IPS-NIHi7 (cell line): ENCODE data around the gene PRPF31.
"Not testable (repeated sequence)": the region's sequence is repeated elsewhere in the genome, so short reads cannot be mapped to it uniquely, and the experiment has no call there.

ENCODE experiments used
- DNase-seq: peaks from one replicate; pipeline ENCODE4 v3.0.0; 2012; ENCODE audit warnings: mixed read lengths; ENCODE audit errors: extremely low spot score

PRPF31 gene

GRCh38 chr19:54115109-54116063 lies at the start of gene PRPF31, which contains the start of gene TFPT:
TSS of gene PRPF31 (plus strand) at chr19:54115754. CDS start at chr19:54118279, 2,525 bp downstream.
TSS of gene TFPT (minus strand) at chr19:54115657. CDS start at chr19:54115269, 388 bp downstream.
- peak; percentile 98 for DNase-seq

GRCh38 chr19:54069470-54069869 lies 46.1 kb upstream of the PRPF31 start:
- DNase-seq, result no peak

GRCh38 chr19:54073829-54074228 lies 41.7 kb upstream of the PRPF31 start:
- no peak for DNase-seq

GRCh38 chr19:54074851-54075250 lies 40.7 kb upstream of the PRPF31 start:
- DNase-seq, result no peak

GRCh38 chr19:54077334-54077733 lies 38.2 kb upstream of the PRPF31 start:
- no peak for DNase-seq

- no peak for DNase-seq
These were observed 34.5 kb upstream of the PRPF31 start, which contains the start of gene TARM1 for GRCh38 chr19:54081032-54081431. TSS of gene TARM1 (minus strand) at chr19:54081365. CDS start at chr19:54081340, 25 bp downstream.

- no peak for DNase-seq
These were observed 31.1 kb upstream of the PRPF31 start for GRCh38 chr19:54084410-54084809.

- no peak for DNase-seq
These were observed 21.0 kb upstream of the PRPF31 start for GRCh38 chr19:54094426-54095000.

- DNase-seq, result no peak
These were observed 20.3 kb upstream of the PRPF31 start for GRCh38 chr19:54095136-54095858.

- peak; percentile 67 for DNase-seq
These were observed 19.5 kb upstream of the PRPF31 start for GRCh38 chr19:54095859-54096616.

GRCh38 chr19:54096617-54097106 lies 18.9 kb upstream of the PRPF31 start:
- peak; percentile 34 for DNase-seq

GRCh38 chr19:54099190-54099902 lies 16.2 kb upstream of the PRPF31 start:
- DNase-seq, result no peak

- DNase-seq, result not testable (repeated sequence)
These were observed 15.7 kb upstream of the PRPF31 start for GRCh38 chr19:54099903-54100255.

GRCh38 chr19:54100561-54100960 lies 15.0 kb upstream of the PRPF31 start, which contains the start of gene OSCAR:
TSS of gene OSCAR (minus strand) at chr19:54100803. CDS start at chr19:54100792, 11 bp downstream.
- DNase-seq, result no peak

GRCh38 chr19:54102421-54103169 lies 13.0 kb upstream of the PRPF31 start, which contains the start of gene NDUFA3:
TSS of gene NDUFA3 (plus strand) at chr19:54102855. CDS start at chr19:54102879, 24 bp downstream.
- DNase-seq, result peak; percentile 100

GRCh38 chr19:54104998-54105715 lies 10.4 kb upstream of the PRPF31 start:
- no peak for DNase-seq

GRCh38 chr19:54105796-54106195 lies 9.8 kb upstream of the PRPF31 start:
- no peak for DNase-seq

GRCh38 chr19:54106716-54107115 lies 8.8 kb upstream of the PRPF31 start:
- no peak for DNase-seq
